ENCODE results near the gene STX1B.
"Not testable (repeated sequence)": the region's sequence is repeated elsewhere in the genome, so short reads cannot be mapped to it uniquely, and the experiment has no call there.

Gene STX1B

GRCh38 chr16:31010585-31011325, at the start of gene STX1B:
TSS of gene STX1B (minus strand) at chr16:31010638. CDS start at chr16:31010396, 242 bp downstream.
- DNase-seq (ENCODE audit: low spot score): no peak

DNA sequence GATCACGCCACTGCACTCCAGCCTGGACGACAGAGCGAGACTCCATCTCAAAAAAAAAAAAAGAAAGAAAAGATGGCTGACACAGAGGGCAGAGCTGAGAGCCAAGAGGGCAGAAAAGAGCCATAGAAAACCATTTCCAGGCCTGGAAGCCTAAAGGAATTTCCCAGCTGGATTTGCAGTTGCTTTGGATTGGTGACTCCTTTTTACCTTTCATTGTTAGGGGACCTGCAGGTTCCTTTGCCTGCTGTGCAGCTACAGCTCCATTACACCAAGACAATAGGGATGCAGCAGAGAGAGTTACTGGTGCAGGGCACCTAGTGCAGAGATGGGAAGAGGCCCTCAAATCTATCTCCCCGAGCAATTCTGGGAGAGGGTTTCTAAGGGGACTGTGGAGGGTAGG, 45.2 kb upstream of the STX1B start:
- no peak for DNase-seq (ENCODE audit: low spot score)

- DNase-seq (ENCODE audit: low spot score): peak; percentile 96
Measured at GRCh38 chr16:31052114-31052513, 41.7 kb upstream of the STX1B start.

- no peak for DNase-seq (ENCODE audit: low spot score)
Measured at GRCh38 chr16:31050280-31051030, 40.0 kb upstream of the STX1B start.

GRCh38 chr16:31043898-31044481, 33.6 kb upstream of the STX1B start:
- DNase-seq (ENCODE audit: low spot score): no peak

DNA sequence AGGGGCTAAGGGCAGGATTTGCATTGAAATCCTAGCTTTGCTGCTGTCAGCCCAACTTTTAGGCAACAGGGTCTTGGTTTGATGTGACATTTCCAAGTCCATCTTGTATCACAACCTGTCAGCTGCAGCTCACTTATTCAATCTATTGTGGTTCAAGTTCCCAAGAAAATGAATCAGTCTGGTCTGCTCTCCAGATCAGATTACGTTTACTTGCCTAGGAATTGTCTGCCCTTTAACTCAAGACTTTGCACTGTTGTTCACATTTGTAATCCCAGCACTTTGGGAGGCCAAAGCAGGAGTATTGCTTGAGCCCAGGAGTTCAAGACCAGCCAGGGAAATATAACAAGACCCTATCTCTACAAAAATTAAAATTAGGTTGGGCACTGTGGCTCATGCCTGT, 32.9 kb upstream of the STX1B start:
- DNase-seq (ENCODE audit: low spot score): no peak

GRCh38 chr16:31042866-31043265, 32.4 kb upstream of the STX1B start:
- DNase-seq (ENCODE audit: low spot score): no peak

DNA sequence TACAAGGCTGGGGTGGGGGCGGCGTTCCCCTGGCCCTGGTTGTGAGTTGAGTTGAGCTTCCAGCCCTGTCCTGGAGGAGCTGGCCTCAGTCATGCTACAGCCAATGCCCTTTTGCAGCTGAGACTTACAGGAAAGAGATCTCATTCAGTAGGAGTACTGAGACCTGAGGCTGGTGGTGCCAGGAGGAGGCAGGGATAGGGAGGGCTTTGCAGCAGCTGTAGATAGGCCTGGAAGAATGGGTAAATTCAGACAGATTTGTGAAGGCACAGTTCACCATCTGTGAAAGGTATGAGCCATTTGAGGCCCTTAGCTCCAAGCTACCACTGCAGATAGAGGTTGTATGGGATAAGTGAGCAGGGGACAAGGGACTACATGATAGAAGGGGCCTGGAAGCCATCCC, 28.6 kb upstream of the STX1B start:
- DNase-seq (ENCODE audit: low spot score): no peak

DNA sequence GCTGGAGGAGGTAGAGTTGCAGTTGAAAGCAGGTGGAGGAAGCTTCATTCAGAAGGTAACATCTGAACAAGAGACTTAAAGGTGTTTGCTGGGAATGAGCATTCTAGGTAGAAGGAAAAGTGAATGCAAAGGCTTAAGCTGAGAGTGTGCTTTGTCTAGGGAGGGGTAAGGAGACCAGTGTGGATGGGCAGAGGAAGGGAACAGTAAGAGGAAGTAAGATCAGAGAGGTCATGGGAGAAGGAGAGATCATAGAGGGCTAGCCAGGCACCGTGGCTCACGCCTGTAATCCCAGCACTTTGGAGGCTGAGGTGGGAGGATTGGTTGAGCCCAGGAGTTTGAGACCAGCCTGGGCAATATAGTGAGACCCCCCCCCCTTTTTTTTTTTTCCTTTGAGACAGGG, 26.3 kb upstream of the STX1B start:
- no peak for DNase-seq (ENCODE audit: low spot score)

DNA sequence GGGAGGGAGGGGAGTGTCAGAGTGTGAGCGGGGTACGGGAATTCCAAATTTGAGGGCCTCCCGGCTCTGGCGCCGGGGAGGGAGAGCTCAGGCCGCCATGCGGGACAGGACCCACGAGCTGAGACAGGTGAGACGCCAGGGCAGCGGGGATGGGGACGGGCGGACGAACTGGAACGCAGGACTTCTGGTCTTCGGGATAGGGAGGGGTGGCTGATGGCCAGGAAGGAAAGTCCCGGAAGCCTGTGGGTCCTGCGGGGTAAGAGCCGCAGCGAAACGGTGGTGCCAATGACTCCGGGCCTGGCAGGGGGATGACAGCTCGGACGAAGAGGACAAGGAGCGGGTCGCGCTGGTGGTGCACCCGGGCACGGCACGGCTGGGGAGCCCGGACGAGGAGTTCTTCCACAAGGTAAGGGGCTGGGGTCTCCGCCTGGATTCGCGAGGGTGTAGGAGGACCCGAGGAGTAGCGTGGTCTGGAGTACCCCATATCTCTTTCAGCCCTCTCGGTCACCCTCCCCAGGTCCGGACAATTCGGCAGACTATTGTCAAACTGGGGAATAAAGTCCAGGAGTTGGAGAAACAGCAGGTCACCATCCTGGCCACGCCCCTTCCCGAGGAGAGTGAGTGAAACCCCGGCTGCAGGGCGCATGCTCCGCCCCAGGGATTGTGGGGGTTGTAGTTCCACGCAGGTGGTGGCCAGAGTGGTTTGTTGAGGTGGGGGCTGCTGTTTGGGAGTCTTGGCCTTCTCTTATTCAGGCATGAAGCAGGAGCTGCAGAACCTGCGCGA, 23.5 kb upstream of the STX1B start:
- DNase-seq (ENCODE audit: low spot score): peak; percentile 78

DNA sequence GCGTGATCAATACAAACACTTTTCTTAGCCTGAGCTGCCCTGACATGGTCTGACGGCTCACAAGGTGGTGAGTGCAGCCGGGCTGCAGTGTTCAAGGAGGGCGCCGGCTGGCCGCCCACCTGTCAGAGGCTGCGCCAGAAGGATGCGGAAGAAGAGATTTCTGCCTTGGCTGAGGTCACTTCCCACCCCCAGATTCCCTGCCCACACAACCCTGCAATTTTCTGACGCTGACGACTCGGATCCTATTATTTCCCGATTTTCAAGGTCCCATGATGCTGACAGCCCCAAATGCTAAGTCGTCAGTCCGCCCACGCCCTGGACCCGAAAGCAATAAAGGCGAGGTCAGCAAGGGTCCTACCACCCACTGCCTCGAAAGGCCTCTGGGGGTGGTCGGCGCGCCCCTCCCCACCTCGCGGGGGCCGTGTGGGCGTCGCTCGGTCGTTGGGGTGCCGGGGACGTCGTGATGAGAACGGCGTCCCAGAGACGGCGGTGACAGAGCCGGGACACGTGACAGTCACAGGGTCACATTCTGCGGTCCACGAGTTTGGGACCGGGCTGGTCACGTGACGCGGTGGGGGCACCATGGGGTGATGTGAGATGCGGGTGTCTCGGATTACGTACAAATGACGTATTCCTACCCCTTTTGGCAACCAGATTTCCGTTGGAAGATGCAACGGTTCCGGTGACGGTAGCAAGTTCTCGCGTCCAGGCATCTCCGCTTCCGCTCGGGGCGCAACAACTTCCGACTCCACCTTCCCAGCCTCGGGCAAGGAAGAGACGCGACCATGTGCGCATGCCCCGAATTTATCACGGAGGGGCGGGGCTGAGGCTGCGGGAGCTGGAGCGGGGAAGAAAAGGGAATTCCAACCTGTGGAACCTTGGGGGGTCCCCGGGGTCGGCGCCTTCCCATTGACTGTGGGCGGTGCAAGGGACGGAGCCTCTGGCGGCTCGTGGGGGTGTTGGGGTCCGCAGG, 22.6 kb upstream of the STX1B start, which contains the start of gene STX4:
STX4 (plus strand) TSS at position 823 of the 973 bp plus-strand sequence. CDS start 248 bp downstream, outside the sequence.
- DNase-seq (ENCODE audit: low spot score): peak; percentile 97

GRCh38 chr16:31031276-31031675, 20.8 kb upstream of the STX1B start:
- DNase-seq (ENCODE audit: low spot score): no peak

GRCh38 chr16:31029272-31029671, 18.8 kb upstream of the STX1B start:
- DNase-seq (ENCODE audit: low spot score): no peak

DNA sequence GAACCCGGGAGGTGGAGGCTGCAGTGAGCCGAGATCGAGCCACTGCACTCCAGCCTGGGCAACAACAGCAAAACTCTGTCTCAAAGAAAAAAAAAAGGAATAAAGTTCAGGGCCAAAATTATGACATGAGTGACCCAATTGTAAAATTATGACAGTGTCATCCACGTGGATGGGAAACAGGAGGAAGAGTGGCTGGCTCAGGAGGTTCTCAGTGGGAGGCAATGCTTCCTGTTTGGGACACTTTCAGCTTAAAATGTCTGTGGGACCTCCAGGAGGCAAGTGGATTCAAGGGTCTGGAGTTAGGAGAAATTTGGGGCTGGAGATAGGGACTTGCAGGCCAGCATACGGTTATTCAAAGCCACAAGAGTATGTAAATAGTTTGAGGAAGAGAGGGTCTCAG, 14.9 kb upstream of the STX1B start:
- no peak for DNase-seq (ENCODE audit: low spot score)

GRCh38 chr16:31023627-31024226, 13.3 kb upstream of the STX1B start:
- DNase-seq (ENCODE audit: low spot score): no peak

DNA sequence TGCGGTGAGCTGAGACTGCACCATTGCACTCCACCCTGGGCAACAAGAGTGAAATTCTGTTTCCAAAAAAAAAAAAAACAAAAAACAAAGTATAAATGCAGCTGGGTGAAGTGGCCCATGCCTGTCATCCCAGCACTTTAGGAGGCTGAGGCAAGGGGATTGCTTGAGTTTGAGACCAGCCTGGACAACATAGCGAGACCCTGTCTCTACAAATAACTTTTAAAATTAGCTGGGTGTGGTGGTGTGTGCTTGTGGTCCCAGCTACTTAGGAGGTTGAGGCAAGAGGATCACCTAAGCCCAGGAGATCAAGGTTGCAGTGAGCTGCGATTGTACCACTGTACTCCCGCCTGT, 12.8 kb upstream of the STX1B start:
- DNase-seq (ENCODE audit: low spot score): no peak

DNA sequence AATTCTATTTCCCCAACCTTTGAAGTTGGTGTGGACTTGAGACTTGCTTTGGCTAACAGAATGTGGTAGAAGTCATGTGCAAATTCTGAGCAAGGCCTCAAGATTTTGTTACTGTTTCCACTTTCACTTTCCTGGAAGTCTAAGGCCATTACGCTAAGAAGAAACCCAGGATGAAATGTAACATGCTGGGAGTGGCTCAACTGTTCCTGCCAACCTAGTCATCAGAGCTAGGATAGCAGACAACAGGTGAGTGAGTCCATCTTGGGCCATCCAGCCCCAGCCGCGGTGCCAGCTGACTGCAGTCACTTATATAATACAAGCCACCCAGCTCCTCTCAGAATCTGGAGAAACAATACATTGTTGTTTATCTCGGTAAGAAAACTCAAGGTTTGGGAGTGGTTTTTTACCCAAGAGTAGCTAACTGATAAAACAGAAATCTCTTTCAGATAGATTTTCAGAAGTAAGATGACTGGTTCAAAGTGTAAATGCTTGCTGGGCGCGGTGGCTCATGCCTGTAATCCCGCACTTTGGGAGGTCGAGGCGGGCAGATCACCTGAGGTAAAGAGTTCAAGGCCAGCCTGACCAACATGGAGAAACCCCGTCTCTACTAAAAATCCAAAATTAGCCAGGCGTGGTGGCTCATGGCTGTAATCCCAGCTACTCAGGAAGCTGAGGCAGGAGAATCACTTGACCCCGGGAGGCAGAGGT, 12.3 kb upstream of the STX1B start:
- no peak for DNase-seq (ENCODE audit: low spot score)

GRCh38 chr16:31020536-31020935, 10.1 kb upstream of the STX1B start:
- DNase-seq (ENCODE audit: low spot score): no peak

DNA sequence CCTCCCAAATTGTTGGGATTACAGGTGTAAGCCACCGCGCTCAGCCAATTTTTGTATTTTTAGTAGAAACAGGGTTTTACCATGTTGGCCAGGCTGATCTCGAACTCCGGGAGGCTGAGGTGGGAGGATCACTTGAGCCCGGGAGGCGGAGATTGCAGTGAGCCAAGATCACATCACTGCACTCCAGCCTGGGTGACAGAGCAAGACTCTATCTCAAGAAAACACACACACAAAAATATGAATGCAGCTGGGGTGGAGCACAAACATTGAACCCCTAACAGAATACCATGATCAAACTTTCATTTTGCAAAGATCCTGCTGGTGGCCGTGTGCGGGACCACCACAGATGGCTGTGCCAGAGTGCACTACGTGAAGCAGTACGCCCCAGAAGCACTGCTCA, 7.3 kb upstream of the STX1B start:
- not testable (repeated sequence) for DNase-seq (ENCODE audit: low spot score)

DNA sequence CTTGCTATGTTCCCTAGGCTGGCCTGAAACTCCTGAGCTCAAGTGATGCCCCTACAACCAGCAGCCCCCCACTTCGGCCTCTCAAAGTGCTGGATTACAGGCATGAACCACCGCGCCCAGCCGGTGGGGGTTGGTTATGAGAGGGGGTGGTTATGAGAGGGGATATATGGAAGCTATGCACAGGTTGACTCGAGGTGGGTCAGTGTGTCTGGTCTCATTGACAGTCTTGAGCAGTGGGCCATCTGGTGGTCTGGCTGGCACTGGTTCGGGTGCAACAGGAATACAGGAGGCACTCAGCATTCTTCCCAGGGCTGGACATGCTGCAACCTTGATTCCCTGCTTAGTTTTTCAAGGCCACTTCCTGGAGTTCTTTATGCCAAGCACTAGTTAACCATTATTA, 5.6 kb upstream of the STX1B start:
- peak; percentile 33 for DNase-seq (ENCODE audit: low spot score)

Data from kidney tubule cell (primary cell).